GM19438 (cell line): Measurements from ENCODE around the gene PSENEN.

Experiments used
- ATAC-seq: cut with Tn5 transposase; IDR thresholded peaks from one replicate; pipeline ENCODE4 v1.9.1; 2021; ENCODE audit warnings: low read depth; ENCODE audit not compliant: unreplicated experiment

PSENEN gene

GRCh38 chr19:35745328-35746086 is at the start of gene PSENEN, which contains the start of gene U2AF1L4:
TSS of gene PSENEN (plus strand) at chr19:35745651. CDS start at chr19:35745931, 280 bp downstream.
TSS of gene U2AF1L4 (minus strand) at chr19:35745418. CDS start at chr19:35745391, 27 bp downstream.
- peak; percentile 36 for ATAC-seq

DNA sequence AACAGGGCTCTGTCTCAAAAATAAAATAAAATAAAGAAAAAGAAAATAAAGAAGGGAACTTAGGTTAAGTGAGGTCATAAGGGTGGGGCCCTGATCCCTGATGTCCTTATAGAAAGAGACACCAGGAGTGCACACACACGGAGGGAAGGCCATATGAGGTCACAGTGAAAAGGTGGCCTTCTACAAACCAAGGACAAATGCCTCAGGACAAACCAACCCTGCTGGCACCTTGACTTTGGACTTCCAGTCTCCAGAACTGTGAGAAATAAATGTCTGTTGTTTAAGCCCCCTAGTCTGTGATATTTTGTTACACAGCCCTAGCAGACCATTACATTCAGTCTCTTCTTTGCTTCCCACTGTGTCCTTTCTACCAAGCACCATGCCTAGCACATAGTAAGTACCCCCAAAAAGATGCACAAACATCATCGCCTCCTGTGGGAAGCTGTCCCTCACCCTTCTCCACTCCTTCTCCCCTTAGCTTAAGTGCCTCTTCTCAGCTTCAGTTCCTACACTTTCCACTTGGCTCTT is 49.5 kb upstream of the PSENEN start:
- no peak for ATAC-seq

DNA sequence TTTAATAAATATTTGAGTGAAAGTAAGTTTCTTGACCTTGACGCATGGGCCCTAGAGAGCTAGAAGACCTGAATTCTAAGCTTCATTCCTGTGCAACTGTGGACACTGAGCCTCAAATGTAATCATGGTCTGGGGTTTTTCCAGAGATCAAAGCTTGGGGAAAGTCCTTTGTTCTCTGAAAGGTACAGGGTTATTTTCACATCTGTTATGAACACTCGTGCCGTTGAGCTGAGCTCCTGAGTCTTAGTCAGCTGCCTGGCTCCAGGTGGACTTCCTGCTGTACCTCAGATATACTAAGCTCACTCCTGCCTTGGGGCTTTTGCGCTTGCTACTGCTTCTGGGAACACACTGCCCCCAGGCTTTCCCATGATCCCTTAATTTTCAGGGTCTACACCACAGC is 48.6 kb upstream of the PSENEN start:
- no peak for ATAC-seq

DNA sequence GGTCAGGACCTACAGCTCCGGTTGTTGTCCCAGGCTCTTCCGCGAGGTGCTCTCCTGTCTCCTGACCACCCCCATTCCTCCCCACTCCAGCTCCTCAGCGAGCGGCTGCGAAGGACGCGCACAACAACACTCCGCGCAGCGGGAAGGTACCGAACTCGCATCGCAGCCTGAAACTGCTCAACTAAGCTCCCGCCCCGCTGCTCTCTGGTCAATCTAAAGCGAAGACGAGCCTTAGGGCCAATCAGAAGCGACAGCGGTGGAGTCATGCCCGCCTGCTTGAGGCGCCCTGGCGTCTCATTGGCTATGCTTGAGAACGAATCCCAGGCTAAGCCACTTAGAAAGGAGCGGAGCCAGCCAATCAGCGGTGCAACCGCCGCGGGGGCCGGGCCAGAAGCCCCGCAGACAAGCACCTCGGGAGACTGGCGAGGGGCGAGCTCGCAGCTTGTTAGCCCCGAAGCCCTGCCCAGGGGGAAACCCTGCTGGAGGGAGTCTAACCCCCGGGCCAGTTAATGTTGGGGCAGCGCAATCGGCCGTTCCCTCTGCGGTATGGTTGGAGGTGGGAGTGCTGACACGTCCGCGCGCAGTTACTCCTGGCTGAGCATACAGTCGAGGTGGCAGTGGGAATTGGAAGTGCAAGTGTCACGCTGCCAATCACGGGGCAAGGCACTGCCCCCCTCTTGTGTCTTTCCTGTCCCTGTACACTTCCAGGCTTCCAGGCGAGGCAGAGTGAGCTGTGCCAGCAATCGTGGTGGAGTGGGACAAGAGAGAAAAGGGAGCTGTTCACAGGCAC is 43.0 kb upstream of the PSENEN start:
- peak; percentile 93 for ATAC-seq

GRCh38 chr19:35703343-35703742 is 42.1 kb upstream of the PSENEN start:
- no peak for ATAC-seq

DNA sequence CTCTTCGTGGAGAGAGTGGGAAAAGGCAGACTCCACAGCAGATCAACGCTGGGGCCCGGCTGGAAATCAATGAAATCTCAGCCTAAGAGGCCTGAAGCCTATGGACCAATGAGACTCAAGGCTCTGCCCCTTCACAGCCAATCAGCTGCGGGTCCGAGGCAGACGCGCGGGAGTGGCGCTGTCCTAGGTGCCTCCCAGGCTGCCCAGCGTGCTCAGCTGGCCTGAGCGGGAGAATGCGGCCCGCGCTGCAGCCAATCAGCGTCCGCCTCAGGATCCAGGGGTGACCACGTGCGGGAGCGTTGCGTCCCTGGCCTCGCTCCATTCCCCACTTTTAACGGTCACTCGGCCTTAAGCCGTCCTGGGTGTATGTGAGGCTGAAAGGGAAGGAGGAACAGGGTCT is 41.2 kb upstream of the PSENEN start, which contains the start of gene ZBTB32:
Gene ZBTB32 (plus strand): TSS at position 341 of the 400 bp plus-strand sequence. CDS start 10,069 bp downstream, outside the sequence.
- no peak for ATAC-seq

GRCh38 chr19:35708391-35708790 is 37.1 kb upstream of the PSENEN start:
- no peak for ATAC-seq

DNA sequence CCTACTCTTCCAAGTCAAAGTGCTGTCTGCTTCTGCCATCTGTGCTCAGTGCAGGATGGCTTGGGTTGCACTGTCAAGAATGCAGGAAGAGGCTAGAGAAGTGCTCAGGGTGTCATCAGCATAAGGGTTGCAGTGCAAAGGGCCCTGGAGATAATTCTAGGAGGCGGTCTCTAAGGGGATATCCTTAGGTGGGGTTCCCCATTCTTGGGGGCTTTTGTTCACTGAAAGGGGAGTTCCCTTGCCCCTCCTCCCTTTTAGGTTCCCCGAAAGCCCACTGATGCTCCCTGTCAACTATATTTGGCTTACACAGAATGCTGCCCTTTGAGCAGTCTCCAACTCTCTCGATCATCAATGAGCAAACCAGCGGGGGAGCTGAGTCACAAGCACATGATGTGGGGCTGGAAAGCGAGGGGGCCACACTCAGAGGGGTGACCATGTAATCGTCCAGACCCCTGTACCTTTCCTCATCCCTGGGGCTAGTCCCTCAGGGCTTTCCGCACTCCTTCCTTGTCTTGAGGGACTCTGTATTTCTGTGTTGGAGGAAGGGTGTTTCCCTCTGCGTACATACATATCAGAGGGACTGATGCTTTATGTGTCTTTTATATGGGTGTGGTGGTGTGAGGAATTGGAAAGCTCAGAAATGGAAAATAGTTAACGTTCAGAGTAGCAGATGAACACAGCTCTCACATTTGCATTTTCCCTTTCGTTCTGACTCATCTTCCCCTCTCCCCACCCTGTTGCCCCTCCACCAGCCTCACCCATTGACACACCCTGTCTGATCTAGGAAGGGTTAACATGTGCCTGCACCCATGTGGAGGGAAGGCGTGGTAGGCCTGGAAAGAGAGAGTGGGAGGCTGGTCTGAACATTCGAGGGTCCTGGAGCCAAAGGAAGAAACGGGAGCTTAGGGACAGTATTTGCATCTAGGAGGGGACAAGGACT is 34.4 kb upstream of the PSENEN start:
- ATAC-seq, result no peak

DNA sequence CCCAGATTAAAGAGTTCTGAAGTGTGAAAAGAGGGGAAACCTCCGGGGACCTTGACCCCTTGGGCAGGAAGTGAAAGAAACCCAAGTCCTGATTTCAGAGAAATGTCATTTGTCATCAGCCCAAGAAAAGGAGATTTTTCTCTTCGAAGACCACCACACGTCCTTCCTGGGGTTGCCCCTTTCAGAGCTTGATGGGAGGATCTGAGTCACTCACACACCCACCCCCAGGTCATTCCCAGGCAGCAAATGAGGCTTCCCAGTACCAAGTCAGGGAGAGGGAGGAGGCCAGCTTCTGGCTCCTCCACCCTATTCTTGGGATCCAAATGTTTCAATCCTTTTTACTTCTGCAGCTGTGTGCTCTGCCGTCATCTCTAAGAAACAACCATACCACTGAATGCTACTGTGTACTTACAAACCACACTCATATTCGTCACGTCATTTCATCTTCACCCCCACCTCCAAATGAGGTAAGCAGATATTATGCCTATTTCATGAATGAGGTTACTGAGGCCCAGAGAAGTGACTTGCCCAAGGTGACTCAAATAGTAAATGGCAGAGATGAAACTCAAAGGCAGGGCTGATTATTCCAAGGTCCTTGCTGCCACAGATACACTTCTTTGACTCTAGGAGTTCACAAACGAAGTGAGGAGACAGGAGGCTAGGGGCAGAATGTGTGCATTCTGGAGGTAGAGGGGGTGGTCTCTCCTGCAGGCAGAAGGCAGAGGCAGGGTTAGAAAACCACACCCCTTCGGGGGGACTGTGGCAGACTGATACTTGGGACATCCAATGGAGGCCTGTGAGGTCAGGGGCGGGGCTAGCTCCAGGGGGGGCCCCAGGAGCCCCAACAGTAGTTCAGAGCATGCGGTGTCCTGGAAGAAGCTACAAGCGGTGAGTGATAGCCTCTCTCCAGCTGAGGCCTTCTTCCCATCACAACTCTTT is 32.6 kb upstream of the PSENEN start:
- ATAC-seq, result no peak

DNA sequence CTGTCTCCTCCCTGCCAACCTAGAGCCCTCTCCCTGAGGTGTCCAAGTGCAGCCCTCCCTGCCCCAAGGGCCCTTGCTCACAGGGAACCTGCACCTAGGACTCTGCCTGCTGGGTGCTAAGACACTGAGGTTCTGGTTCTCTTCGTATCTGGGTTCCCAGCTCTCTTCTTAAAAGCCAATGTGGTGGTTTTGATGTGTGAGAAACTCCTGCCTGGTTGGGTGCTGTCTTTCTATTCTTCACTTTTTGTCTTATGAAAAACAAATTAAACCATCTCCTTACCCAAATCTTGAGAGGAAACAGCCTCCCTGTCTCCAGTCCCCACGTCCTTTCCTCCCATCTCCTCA is 32.0 kb upstream of the PSENEN start:
- no peak for ATAC-seq

DNA sequence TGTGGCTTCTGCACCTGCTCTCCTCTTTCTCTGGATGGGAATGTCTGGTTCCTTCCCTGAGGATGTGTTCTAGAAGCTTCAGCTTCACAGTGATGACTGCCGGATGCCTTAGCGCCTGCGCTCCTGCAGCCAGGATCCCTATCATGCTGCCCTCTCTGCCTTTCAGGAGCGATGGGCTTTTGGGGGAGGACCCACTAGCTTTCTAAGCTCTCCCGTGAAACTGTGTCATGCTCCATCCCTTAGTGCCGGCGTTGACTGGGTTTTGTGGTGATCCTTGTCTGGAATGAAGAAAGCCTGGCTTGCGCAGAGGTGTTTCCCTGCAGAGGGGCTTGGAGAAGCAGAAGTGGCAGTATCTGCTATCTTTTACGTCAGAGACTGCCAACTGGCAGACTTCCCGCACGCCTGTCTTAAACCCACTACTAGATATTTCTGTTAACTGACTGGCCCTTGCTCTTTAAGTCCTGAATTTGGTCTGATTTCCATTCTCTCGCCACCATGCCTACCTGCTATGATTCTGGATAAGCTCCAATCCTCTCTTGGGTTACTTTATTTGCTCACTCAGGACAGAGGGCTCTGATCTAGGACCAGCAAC is 31.5 kb upstream of the PSENEN start:
- no peak for ATAC-seq

GRCh38 chr19:35714601-35715354 is 30.7 kb upstream of the PSENEN start:
- ATAC-seq, result no peak

DNA sequence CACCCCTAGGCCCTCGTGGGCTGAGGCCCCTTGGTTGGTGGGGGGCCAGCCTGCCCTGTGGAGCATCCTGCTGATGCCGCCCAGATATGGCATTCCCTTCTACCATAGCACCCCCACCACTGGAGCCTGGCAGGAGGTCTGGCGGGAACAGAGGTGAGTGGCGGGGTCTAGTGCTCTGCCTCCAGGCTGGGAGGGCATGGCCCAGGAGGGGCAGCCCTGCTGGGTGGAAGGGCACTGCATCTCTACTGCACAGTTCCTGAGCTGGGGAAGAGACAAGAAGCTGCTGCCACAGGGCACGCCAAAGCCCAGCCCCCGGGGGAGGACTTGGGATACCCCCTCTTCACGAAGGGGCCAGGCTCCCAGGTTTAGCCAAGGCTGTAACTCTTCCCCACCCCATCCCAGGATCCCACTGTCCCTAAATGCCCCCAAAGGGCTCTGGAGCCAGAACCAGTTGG is 30.1 kb upstream of the PSENEN start:
- no peak for ATAC-seq

DNA sequence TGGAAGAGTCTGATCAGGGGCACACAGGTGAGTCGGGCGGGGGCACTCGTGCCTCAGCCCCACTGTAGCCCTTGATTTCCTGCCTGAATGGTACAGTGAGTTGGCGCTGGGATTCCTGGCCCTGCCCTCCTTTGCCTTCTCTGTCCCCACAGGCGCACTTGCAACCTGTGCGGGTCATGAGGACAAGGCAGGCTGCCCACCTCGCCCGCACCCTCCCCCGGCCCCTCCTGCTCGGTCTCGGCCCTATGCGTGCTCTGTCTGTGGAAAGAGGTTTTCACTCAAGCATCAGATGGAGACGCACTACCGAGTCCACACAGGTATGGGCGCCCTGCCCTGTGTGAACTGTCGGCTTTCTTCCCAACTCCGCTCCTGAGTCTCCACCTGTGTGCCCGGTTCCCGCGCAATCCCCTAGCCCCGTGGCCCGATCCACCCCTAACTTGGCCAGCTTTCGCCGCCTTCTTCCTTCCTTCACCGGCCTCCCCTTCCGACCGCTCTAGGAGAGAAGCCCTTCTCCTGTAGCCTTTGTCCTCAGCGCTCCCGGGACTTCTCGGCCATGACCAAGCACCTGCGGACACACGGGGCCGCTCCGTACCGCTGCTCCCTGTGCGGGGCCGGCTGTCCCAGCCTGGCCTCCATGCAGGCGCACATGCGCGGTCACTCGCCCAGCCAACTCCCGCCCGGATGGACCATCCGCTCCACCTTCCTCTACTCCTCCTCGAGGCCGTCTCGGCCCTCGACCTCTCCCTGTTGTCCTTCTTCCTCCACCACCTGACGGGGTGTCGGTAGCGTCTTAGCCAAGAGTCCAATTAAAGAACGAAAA is 29.3 kb upstream of the PSENEN start:
- ATAC-seq, result no peak

DNA sequence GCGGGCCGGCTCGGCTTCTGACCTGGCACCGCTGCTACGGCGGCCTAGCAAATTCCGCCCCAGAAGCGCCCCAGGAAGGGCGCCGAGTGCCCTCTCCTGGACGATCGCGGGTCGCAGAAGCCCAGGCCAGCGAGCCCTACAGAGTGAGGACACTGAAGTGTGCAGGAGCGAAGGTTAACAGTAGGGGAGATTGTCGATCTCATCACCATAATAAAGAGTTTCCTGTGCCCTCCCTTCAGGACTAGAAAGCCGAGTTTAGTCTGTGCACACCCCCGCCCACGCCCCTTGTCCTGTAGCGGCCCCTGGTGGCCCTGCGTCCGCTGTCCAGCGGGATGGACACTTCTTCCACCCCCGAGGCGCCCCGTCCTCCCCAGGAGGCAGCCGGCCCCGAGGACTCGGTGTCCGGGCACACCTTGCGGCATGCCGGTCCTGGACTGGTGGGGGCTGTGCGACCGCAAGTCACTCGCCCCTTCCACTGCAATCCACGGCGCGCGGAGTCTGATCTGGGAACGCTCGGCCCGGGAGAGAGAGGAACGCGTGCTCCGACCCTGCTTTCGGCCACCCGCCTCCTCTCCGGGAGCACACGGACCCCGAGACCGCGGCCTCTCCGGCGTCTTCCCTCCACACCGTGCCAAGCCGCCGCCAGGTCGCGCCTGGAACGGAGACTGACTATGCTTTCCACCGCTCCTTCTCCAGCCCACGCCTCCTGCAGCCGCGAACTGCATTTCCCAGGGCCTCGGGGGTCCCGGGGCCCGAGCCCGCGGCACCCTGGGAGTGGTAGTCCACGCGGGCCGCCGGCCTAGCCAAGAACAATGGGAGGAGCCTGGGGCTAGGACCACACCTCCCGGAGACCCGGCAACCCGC is 28.4 kb upstream of the PSENEN start:
- ATAC-seq, result peak; percentile 58

GRCh38 chr19:35717665-35718344 is 27.6 kb upstream of the PSENEN start, which contains the start of gene KMT2B:
TSS of gene KMT2B (plus strand) at chr19:35718003. CDS start at chr19:35718019, 16 bp downstream.
- no peak for ATAC-seq
